Astrocyte of the hippocampus (primary cell): Measurements from ENCODE around the gene MGAT5.
A peak's percentile ranks its signal among the peaks of the same experiment; 100 is the strongest.

Experiments
- DNase-seq: peaks from one replicate; pipeline ENCODE4 v3.0.0; 2011; ENCODE audit warnings: low read depth, low spot score

MGAT5 gene, protein sequence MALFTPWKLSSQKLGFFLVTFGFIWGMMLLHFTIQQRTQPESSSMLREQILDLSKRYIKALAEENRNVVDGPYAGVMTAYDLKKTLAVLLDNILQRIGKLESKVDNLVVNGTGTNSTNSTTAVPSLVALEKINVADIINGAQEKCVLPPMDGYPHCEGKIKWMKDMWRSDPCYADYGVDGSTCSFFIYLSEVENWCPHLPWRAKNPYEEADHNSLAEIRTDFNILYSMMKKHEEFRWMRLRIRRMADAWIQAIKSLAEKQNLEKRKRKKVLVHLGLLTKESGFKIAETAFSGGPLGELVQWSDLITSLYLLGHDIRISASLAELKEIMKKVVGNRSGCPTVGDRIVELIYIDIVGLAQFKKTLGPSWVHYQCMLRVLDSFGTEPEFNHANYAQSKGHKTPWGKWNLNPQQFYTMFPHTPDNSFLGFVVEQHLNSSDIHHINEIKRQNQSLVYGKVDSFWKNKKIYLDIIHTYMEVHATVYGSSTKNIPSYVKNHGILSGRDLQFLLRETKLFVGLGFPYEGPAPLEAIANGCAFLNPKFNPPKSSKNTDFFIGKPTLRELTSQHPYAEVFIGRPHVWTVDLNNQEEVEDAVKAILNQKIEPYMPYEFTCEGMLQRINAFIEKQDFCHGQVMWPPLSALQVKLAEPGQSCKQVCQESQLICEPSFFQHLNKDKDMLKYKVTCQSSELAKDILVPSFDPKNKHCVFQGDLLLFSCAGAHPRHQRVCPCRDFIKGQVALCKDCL

GRCh38 chr2:134253804-134254203 is at the start of gene MGAT5:
MGAT5 (plus strand) TSS chr2:134254072; CDS start chr2:134254404, 332 bp downstream.
- no peak for DNase-seq

DNA sequence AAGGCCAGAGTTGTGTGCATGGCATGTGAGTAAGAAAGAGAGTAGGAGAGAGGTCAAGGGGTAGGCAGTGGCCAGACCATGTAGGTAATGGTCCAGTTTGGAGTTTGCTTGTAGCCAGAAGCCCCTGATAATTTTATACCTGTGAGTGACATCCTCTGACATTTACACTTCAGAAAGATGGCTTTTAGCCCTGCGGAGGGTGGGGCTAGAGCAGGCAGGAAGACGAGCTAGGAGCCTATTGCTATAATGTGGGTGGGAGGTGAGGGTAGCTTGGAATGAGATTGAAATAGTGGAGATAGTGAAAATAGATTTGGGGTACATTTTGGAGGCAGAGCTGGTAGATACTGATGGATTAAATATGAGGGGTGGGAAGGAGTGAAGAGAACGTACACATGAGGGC is 48.8 kb upstream of the MGAT5 start:
- DNase-seq: no peak

- no peak for DNase-seq
These were observed 47.8 kb upstream of the MGAT5 start for GRCh38 chr2:134206031-134206430.

- peak; percentile 82 for DNase-seq
These were observed 47.3 kb upstream of the MGAT5 start for GRCh38 chr2:134206573-134206972.

- DNase-seq: peak; percentile 47
These were observed 46.2 kb upstream of the MGAT5 start for GRCh38 chr2:134207589-134208209.

DNA sequence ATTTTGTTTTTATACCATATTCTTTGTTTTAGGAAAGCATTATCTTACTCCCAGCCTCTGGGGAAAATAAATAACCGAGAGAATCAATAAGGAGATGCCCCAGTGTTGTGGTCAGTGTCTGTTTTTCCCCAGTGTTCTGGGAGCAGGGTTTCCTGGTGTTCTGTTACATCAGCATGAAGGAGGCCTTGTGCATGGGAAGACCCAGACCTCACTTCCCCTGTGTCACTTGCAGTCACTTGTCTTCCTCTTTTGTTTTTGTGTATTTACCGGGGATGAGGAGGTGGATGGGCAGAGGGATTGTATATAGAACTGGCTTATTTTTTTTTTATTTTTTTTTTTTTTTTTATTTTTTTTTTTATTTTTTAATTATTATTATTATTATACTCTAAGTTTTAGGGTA is 45.0 kb upstream of the MGAT5 start:
- DNase-seq: no peak

- no peak for DNase-seq
These were observed 41.1 kb upstream of the MGAT5 start for GRCh38 chr2:134212746-134213145.

DNA sequence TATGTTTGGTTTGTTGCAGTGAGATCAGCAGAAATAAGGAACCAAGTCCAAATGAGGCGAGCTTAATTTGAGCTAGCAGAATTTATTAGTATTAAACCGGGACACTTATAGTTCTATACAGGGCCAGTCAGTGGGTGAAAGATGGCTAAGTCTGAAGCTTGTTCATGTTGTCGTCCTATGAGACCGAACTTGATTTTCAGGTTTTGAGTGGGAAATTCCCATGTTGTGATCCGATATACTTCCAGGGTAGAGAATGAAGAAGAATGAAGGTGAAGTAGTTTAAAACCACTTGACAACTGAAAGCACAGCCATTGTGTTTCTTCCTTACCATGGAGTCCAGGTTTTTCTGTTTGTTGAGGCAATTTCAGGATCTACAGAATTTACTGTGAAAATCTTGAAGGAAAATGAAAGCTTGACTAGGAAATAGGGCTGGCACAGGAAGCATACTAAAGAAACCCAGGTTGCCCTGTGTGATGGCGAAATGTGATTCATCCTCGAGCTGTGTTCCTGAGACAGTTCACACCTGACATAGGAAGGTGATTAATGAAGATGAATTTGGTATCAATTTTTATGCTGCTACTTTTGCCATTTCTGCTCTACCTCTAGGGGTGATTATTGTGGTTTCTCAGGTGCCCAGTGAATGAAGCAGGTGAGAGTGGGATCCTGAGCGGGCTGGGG is 37.6 kb upstream of the MGAT5 start:
- no peak for DNase-seq

DNA sequence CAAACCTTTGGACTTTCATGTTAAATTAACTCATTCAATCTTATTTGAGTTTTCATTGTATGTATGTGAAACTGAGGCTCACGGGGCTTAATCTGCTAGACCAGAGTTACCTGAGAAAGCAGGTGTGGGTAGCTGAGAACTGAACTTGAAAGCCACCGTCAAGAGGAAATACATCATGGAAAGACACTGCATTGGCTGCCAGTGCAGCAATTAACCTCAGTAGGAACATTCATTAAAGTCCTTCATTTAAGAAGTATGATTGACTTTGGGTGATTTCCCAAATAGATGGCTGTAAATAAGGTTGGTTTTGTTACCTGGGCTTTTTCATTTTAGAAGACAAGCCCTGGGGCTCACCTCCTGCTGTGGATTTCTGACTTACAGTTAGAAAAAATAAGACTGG is 36.5 kb upstream of the MGAT5 start:
- no peak for DNase-seq

- no peak for DNase-seq
These were observed 35.9 kb upstream of the MGAT5 start for GRCh38 chr2:134217924-134218323.

GRCh38 chr2:134218414-134218813 is 35.5 kb upstream of the MGAT5 start:
- no peak for DNase-seq

GRCh38 chr2:134218930-134219658 is 34.8 kb upstream of the MGAT5 start:
- no peak for DNase-seq

DNA sequence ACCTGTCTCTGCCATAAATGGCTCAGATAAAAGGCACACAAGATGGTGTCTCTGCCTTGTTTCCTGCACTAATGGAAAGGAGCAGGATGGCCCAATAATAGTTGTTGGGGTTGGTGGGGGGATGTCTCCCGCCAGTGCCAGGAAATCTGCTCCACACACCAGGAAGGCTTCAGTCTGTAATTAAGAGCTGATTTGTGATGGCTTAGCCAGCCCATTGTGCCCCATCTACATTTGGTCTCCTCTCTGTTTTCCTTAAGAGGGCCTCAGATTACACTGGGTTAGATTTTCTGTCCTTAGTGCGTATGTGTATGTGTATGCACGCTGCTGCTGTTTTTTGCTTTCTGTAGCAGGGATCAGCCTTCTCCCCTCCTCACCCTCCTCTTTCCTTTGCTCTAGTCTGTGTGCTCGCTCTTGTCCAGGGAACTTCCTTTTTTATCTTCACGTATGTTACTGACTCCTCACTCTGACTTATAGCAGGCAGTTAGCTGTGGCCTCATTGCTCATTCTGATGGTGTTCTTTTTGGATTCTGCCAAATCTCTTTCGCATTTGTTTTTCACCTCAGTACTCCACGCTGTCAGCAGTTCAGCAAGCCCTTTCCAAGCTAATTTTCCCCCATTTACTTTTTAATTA is 33.4 kb upstream of the MGAT5 start:
- peak; percentile 29 for DNase-seq

DNA sequence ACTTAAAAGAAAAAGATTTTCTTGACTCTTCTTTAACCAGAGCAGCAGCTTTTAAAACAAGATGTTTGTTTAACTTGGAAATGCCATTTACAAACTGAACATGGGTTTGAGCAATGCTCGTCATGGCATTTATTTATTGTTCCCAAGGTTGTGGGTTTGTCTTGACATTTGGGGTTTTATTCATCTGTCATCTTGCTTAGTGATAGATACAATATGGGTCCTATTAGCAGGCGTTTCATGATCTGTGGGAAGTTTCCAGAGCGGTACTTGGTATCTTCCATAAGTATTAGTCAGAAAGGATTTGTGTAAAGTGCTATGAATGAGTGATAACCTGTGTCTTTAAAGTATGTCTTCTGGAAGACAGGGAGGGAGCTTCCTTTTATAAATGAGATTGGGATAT is 29.9 kb upstream of the MGAT5 start:
- DNase-seq: no peak

DNA sequence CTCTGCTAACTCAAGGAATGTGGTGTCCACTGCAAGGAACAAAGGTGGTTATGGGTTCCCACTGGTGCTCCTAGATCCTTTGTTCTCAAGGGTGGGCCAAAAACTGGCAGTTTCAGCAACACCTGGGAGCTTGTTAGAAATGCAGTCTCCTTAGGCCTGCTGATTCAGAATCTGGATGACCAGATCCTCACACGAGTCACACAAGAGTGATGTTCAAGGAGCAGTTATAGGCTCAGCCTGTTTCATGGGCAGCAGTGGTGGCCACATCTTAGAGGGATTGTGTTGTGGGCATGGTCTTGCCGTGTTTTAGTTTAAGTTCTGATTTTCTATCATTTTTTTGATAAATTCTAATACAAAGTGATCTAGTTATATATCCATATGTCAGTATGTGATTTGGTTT is 28.7 kb upstream of the MGAT5 start:
- no peak for DNase-seq

GRCh38 chr2:134225841-134226240 is 28.0 kb upstream of the MGAT5 start:
- no peak for DNase-seq

DNA sequence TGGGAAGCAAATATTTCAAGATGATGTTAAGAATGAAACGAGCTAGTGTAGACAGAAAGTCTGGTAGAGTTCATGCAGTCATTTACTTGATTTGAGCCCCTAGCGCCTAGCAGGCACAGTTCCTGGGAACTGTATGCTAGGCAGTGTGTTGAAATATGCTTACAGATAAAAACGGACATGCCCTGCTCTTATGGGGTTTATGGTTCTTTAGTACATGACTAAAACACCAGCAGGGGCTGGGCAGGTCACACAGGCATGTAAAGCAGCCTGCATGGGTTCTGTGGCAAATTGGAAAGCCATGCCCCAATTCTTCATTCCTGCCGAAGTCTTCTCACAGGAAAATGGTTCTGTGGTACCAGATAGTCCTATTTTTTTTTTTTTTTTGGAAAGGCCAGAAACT is 27.3 kb upstream of the MGAT5 start:
- DNase-seq: no peak

DNA sequence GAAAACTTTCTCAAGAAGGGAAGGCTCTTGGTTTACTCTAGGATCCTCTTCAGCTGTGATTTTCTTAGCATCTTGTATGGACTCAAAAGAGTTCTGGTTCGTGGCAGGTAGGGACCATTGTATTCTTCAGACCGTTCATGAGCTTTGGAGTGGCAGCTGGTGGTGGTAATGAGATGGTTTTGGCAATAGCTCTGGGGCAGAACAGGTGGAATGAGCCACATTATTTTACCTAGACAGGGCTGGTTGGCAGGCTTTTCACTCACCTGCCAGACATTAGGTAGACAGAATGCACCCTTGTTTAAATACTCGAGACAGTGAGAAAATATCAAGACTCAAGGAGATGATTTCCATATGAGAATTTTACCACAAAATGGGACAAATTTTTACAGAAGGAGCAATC is 26.2 kb upstream of the MGAT5 start:
- no peak for DNase-seq

- no peak for DNase-seq
These were observed 25.4 kb upstream of the MGAT5 start for GRCh38 chr2:134228493-134228903.

DNA sequence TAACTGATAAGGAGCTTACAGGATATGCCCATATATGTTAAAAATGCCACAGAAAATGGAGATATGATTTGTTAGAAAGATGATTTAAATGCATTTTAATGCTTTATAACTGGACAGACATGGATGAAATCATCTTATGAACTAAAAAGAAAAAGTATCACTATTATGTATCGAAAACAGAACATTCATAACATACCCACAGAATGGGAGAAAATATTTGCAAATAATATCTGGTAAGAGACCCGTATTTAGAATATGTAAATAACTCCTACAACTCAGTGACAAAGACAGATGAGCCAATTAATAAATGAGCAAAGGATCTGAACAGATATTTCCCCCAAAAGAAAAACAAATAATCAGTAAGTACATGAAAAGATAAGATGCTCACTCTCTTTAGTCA is 24.3 kb upstream of the MGAT5 start:
- no peak for DNase-seq

DNA sequence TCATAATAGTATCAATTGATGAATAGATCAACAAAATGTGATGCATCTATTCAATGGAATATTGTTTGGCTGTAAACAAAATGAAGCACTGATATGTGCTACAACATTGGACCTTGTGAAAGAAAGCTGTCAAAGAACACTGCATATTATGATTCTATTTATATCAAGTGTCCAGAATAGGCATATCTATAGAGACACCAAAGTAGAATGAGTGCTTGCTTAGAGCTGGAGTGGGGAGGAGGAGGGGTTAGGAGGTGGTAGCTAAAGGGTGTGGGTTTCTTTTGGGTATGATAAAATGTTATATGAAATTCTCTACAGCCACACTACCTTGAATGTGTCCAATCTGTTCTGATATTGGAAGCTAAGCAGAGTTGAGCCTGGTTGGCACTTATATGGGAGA is 23.0 kb upstream of the MGAT5 start:
- no peak for DNase-seq
